Adrenal gland (tissue), 12 donors: ENCODE data around the gene DNHD1. TPM values are rescaled to one million over a fixed set of nuclear protein-coding genes. Genes with fewer than 3 reads are reported as not detected.
A peak's percentile ranks its signal among the peaks of the same experiment; 100 is the strongest.

ENCODE experiments used
- DNase-seq, 7 donors: peaks; one replicate each; pipeline ENCODE4 v3.0.0-alpha.2; 2019 to 2020
- H3K27ac ChIP-seq, 5 donors: fragments of 200-600 bp; sonication (generic) in 4 of 5; 1 replicate in 3 of 5; 2 replicates in 2 of 5; pipeline versions ENCODE4 v1.5.1 to v1.8.0; 2016 to 2020; ENCODE audit warnings: mild to moderate bottlenecking in 1 of 5
- H3K27me3 ChIP-seq: fragments of 200-600 bp; 2 replicates; pipeline ENCODE4 v1.8.0; 2021
- H3K36me3 ChIP-seq, 2 donors: fragments of 200-600 bp; replicated peaks in 1 of 2; 1 replicate in 1 of 2; 2 replicates in 1 of 2; pipeline versions ENCODE4 v1.5.1 to v1.8.0; 2018 to 2022
- H3K4me1 ChIP-seq, 2 donors: fragments of 200-600 bp; replicated peaks in 1 of 2; 1 replicate in 1 of 2; 2 replicates in 1 of 2; pipeline versions ENCODE4 v1.5.1 to v1.8.0; 2018 to 2021
- H3K4me3 ChIP-seq, 4 donors: fragments of 200-600 bp; sonication (generic) in 3 of 4; one replicate each; pipeline ENCODE4 v1.5.1; 2016 to 2018
- H3K9me3 ChIP-seq, 3 donors: fragments of 200-600 bp; sonication (generic) in 1 of 3; replicated peaks in 1 of 3; 1 replicate in 2 of 3; 2 replicates in 1 of 3; pipeline versions ENCODE4 v1.5.1 to v1.8.0; 2016 to 2021
- POLR2A ChIP-seq, 2 donors: fragments of 450-650 bp; IDR thresholded peaks; one replicate each; pipeline ENCODE4 v1.6.1; 2017; ENCODE audit warnings: antibody characterized with exemption in 2 of 2, mild to moderate bottlenecking in 2 of 2, moderate library complexity in 1 of 2
- WGBS, 4 donors: extraction: QIAGEN DNeasy Blood & Tissue Kit in 2 of 4; methylation state at CpG; one replicate each; pipeline versions ENCODE4 v1.1.5 to v1.1.7; 2013 to 2017; 5-methylcytosine and 5-hydroxymethylcytosine counted together
- intact Hi-C, 2 donors: fragments of 100-400 bp; cut with DNase I; formaldehyde crosslinking; loops; one replicate each; pipeline versions ENCODE4 v1.14.1 to v1.15.0; 2022 to 2023
- polyA plus RNA-seq, 3 donors: library from polyadenylated mRNA; stranded (reverse); fragments of 200-250 nt in 2 of 3; fragments of 350-450 nt in 1 of 3; fragmentation: Illumina TruSeq in 1 of 3; extraction: RNeasy Lipid Tissue Mini Kit (QIAGEN cat#74804) in 1 of 3; gene quantifications; one replicate each; pipeline ENCODE4 v1.2.3, GENCODE V29; 2013 to 2014
- total RNA-seq, 9 donors: library from RNA; depleted of rRNA in 4 of 9; stranded (reverse); fragments of >200 nt in 4 of 9; fragments of 120-200 nt in 1 of 9; fragmentation: NEBNext Ultra II Directional in 1 of 9; extraction: Animal tissue kit (Norgen Biotek cat#: 25700) in 1 of 9; gene quantifications; one replicate each; pipeline versions ENCODE4 v1.1.0 to v1.2.4, GENCODE V29; 2013 to 2023
- TF ChIP-seq, protein P1 (sequence below), 6 experiments: fragments of 450-650 bp in 4 of 6; fragments of 200-600 bp in 2 of 6; sonication (generic) in 1 of 6; IDR thresholded peaks; 1 replicate in 5 of 6; 2 replicates in 1 of 6; pipeline versions ENCODE4 v1.5.1 to v1.8.0; 2016 to 2021; ENCODE audit warnings: antibody characterized with exemption in 6 of 6, mild to moderate bottlenecking in 2 of 6, moderate library complexity in 1 of 6
- donor health status: healthy with polysubstance abuse.
- donor health status: Bipolar disorder and iron deficiency.
- donor health status: DM: yes; HTN: yes; CAD: no.
- donor health status: DM: no; HTN: no; CAD: no.
- donor health status: DM: no; HTN: no; CAD: no.
- donor health status: DM: yes; HTN: yes; CAD: no.

DNHD1 gene
- total and polyA plus RNA-seq, 12 donors, result 3.9 to 27.1 (median 9.9) TPM

DNA sequence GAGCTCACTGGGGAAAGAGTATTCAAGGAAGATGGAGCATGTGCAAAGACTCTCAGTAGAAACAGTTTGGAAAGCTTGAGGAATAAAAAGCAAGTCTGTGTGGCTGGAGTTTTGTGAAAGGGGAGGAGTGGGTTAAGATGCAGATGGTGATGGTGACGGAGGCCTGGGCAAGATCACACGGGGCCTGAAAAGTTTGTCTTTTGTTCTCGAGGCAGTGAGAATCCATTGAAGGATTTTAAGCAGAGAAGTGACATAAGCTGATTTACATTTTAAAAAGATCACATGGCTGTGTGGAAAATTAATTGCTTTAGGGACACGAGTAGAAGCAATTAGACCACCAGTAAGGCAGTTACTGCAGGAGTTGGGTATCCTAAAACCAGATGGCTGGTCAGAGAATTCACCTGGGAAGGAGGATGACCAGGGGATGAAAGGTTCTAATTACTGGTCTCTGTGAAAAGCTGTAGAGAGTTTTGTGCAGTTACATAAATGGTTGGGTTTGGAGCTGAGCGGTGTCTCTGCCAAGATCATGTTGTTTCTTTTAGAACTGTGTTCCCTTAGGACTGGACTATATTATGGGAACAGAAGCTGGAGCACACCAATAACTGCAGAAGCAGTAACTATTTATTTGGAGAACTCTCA, 99.3 kb downstream of the DNHD1 start:
- 60 to 72% (median 65%) methylated on average over 5 of the region's 5 CpGs for WGBS, 4 donors

DNA sequence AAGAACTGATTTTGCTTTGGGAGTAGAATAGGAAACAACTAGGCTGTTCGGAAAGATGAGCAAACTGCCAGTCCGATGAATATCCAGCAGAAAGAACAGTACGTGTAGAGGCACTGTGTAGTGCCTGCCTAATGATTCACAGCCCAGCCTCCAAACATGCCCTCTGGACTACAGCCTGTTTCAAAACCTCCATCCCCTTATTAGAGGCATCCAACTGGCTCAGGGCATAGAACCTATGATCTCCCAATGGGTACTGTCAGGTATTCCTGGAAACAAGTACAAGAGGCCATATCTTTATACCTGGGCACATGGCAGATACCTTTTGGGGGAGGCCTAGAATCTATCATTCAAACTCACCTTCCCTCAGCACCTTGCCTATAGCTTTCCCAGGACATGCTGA, 101.5 kb downstream of the DNHD1 start:
- Histone ChIP-seq H3K9me3 (no peaks in the 10 kb centered on the region), H3K4me1 (peaks cover 11 to 22% of the 10 kb centered on the region in 2 donors), H3K36me3 (peaks cover 0 to 42% of the 10 kb centered on the region in 2 donors), H3K27me3 (no peaks in the 10 kb centered on the region), H3K27ac (peak overlapping the region in 1 of 5 donors; percentile 7), H3K4me3 (no peak overlapping the region)
- no peak for DNase-seq
- 93 to 99% (median 97%) methylated on average over 3 of the region's 3 CpGs for WGBS, 4 donors
- no peak for TF ChIP-seq POLR2A (IDR thresholded peaks at IDR 0.05)
- TF ChIP-seq, protein P1, sequence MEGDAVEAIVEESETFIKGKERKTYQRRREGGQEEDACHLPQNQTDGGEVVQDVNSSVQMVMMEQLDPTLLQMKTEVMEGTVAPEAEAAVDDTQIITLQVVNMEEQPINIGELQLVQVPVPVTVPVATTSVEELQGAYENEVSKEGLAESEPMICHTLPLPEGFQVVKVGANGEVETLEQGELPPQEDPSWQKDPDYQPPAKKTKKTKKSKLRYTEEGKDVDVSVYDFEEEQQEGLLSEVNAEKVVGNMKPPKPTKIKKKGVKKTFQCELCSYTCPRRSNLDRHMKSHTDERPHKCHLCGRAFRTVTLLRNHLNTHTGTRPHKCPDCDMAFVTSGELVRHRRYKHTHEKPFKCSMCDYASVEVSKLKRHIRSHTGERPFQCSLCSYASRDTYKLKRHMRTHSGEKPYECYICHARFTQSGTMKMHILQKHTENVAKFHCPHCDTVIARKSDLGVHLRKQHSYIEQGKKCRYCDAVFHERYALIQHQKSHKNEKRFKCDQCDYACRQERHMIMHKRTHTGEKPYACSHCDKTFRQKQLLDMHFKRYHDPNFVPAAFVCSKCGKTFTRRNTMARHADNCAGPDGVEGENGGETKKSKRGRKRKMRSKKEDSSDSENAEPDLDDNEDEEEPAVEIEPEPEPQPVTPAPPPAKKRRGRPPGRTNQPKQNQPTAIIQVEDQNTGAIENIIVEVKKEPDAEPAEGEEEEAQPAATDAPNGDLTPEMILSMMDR (IDR thresholded peaks at IDR 0.05), result no peak
- intact Hi-C loops, result loop anchor here in 1 of 2 donors (10.0 kb wide), 1 partner anchor 64 kb away; no protein-coding TSS in a partner anchor

More for the DNA sequence above, 99.3 kb downstream of the DNHD1 start:
- Histone ChIP-seq H3K27me3 (no peaks in the 10 kb centered on the region), H3K4me3 (no peak overlapping the region), H3K36me3 (peaks cover 0 to 40% of the 10 kb centered on the region in 2 donors), H3K27ac (no peak overlapping the region), H3K4me1 (peaks cover 0 to 8% of the 10 kb centered on the region in 2 donors), H3K9me3 (no peaks in the 10 kb centered on the region)
- no peak for DNase-seq
- intact Hi-C loops, result loop anchor here in 1 of 2 donors (10.0 kb wide), 1 partner anchor 62 kb away; no protein-coding TSS in a partner anchor
- TF ChIP-seq, protein P1 (IDR thresholded peaks at IDR 0.05), result no peak
- TF ChIP-seq POLR2A (IDR thresholded peaks at IDR 0.05), result no peak

DNA sequence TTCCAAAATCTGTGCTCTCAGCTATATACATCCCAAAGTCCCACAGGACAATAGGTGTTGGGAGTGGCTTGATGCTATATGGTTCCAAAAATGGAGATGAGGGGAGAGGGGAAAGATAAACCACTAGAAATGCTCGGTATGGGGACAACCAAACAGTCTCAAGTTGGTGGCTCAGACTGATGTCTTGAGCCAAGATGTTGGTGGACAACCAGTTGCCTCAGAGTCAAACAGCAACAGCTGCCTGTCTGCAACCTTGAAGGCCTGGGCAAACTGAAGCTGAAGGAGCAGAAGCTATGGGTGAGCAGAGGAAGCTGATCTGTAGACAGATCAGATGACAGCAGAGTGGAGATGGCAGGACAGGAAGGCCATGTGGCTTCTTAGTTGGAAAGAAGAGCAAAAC, 102.4 kb downstream of the DNHD1 start:
- no peak for DNase-seq
- no peak for TF ChIP-seq POLR2A (IDR thresholded peaks at IDR 0.05)
- TF ChIP-seq, protein P1 (IDR thresholded peaks at IDR 0.05), result no peak
- no peak overlapping the region for H3K4me3 ChIP-seq
- intact Hi-C loops, result loop anchor here in 1 of 2 donors (10.0 kb wide), 1 partner anchor 65 kb away; no protein-coding TSS in a partner anchor
- no peaks in the 10 kb centered on the region for H3K9me3 ChIP-seq
- 86 to 94% (median 90%) methylated on average over 1 of the region's 1 CpG for WGBS, 4 donors
- no peaks in the 10 kb centered on the region for H3K27me3 ChIP-seq
- peaks cover 11 to 23% of the 10 kb centered on the region in 2 donors for H3K4me1 ChIP-seq
- H3K36me3 ChIP-seq, result peaks cover 0 to 39% of the 10 kb centered on the region in 2 donors
- H3K27ac ChIP-seq, result no peak overlapping the region

DNA sequence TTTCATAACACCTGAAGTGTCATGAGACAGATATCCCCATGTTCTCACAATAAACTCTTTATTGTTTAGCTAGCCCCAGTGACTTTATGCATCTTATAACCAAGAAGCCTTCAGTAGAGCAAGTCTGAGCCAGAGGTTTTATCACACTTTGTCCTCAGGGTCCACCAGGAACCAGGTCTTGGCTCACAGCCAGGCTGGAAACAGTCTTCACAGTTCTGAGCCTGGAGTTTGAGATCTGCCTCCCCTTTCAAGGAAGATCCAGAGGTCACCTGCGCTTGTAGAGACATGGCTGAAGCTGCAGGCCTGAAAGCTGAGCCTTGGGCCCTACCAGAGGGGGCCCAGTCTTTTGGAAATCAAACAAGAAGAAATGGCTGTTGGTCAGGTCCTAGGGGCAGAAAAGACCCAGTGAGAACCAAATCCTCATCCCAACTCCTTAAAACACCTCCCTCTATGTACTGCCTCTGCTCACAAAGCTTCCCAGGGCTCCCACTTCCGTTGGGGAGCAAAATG, 102.9 kb downstream of the DNHD1 start:
- Histone ChIP-seq H3K27ac (no peak overlapping the region), H3K9me3 (no peaks in the 10 kb centered on the region), H3K4me3 (no peak overlapping the region), H3K27me3 (no peaks in the 10 kb centered on the region), H3K36me3 (peaks cover 0 to 39% of the 10 kb centered on the region in 2 donors), H3K4me1 (peaks cover 14 to 28% of the 10 kb centered on the region in 2 donors)
- intact Hi-C loops, result loop anchor here (5.0 to 10.0 kb wide), 2 partner anchors 65 to 82 kb away; partner anchors contain the start of gene MRPL17 (in 1 of the 2)
- TF ChIP-seq POLR2A (IDR thresholded peaks at IDR 0.05), result no peak
- TF ChIP-seq, protein P1 (IDR thresholded peaks at IDR 0.05), result no peak
- peak in 1 of 7 donors; percentile 50 for DNase-seq
- 75 to 95% (median 88%) methylated on average over 2 of the region's 2 CpGs for WGBS, 4 donors
